ENCODE data around the gene NREP. TPM values are rescaled to one million over a fixed set of nuclear protein-coding genes. Genes with fewer than 3 reads are reported as not detected.

Gene NREP
- total RNA-seq, 1 experiment from 2014 or later = not detected

DNA sequence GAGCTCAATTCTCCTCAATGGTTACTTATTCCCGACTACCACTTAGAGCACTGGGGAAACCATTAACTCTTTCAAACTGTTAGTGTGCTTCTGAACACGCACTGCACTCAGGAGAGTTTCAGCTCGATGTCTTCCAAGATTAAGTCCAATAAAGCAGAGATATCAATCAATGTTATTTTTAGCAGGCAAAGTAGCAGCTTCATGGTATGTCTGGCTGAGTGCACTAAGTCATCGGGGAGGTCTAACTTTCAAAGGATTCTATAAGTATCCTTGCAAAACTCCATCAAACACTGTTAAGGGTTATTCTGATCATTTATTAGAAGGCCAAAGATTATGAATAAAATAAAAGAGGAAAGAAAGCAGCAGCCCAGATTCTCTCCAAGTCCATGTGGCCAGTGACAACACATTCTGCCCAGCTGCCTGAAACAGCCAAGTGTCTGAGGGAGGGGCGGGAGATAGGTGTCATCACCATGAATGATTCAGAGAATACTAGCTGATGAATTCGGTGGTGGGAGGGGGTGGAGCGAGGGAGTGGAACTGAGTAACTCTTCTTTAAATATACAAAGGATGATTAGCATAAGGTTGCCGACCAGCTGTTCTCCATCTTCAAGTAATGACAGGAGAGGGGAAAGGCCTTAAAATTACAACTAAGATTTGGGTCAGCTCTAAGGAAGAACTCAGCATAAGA lies 21.3 kb downstream of the NREP start:
- H3F3A ChIP-seq (ENCODE audit: insufficient read depth, low read depth) = no peaks in the 10 kb centered on the region
- no peaks in the 10 kb centered on the region for H3K27me3 ChIP-seq (ENCODE audit: insufficient read depth, low read depth)
- no peak for TF ChIP-seq EZH2 (IDR thresholded peaks at IDR 0.05; ENCODE audit: low read depth)
- TF ChIP-seq, protein P1, sequence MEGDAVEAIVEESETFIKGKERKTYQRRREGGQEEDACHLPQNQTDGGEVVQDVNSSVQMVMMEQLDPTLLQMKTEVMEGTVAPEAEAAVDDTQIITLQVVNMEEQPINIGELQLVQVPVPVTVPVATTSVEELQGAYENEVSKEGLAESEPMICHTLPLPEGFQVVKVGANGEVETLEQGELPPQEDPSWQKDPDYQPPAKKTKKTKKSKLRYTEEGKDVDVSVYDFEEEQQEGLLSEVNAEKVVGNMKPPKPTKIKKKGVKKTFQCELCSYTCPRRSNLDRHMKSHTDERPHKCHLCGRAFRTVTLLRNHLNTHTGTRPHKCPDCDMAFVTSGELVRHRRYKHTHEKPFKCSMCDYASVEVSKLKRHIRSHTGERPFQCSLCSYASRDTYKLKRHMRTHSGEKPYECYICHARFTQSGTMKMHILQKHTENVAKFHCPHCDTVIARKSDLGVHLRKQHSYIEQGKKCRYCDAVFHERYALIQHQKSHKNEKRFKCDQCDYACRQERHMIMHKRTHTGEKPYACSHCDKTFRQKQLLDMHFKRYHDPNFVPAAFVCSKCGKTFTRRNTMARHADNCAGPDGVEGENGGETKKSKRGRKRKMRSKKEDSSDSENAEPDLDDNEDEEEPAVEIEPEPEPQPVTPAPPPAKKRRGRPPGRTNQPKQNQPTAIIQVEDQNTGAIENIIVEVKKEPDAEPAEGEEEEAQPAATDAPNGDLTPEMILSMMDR (conservative IDR thresholded peaks at IDR 0.05) = no peak
- no peaks in the 10 kb centered on the region for H3K9me3 ChIP-seq (ENCODE audit: insufficient read depth, low read depth)
- no peak for DNase-seq
- H3K9me2 ChIP-seq (ENCODE audit: insufficient read depth) = no peaks in the 10 kb centered on the region
- ChIA-PET POLR2A (ENCODE audit: unreplicated experiment) (no interaction called here), CTCF (no interaction called here)
- no peaks in the 10 kb centered on the region for H4K20me1 ChIP-seq (ENCODE audit: insufficient read depth)
- BruUV-seq (replicated peaks) = no TSS peak
- no peaks in the 10 kb centered on the region for H3K79me2 ChIP-seq (ENCODE audit: low read depth)
- intact Hi-C loops (cut with micrococcal nuclease; ENCODE audit: unreplicated experiment) = no loop called here
- H3K4me1 ChIP-seq (replicated peaks; ENCODE audit: insufficient read depth) = no peaks in the 10 kb centered on the region
- H3K4me2 ChIP-seq = no peak overlapping the region
- no peak overlapping the region for H3K4me3 ChIP-seq
- H2AFZ ChIP-seq = no peak overlapping the region
- H3K27ac ChIP-seq = no peak overlapping the region
- H3K36me3 ChIP-seq (ENCODE audit: low read depth) = no peaks in the 10 kb centered on the region

DNA sequence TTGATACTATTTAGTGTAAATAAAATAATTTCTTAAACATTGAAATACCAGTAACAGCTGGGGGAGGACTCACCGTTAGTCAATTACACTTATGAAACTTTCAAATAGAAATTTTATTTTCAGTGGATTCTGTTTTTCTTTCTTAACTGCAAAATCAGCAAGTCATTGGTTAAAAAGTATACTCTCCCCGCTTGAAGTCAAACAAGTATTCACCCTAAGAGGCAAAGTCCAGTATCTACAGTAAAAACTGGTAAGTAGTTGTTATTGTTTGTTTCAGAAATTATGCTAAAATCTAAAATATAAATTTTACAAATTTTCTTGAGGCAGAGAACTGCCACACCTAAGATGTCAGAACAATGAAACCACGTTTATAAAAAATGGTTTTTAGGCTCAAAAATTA lies 22.4 kb downstream of the NREP start:
- no peaks in the 10 kb centered on the region for H3K9me3 ChIP-seq (ENCODE audit: insufficient read depth, low read depth)
- ChIA-PET POLR2A (ENCODE audit: unreplicated experiment) (no interaction called here), CTCF (no interaction called here)
- no peak overlapping the region for H3K4me2 ChIP-seq
- no peak overlapping the region for H3K4me3 ChIP-seq
- H3K27ac ChIP-seq = no peak overlapping the region
- no peaks in the 10 kb centered on the region for H3K79me2 ChIP-seq (ENCODE audit: low read depth)
- H3K9me2 ChIP-seq (ENCODE audit: insufficient read depth) = no peaks in the 10 kb centered on the region
- H3F3A ChIP-seq (ENCODE audit: insufficient read depth, low read depth) = no peaks in the 10 kb centered on the region
- DNase-seq = no peak
- no peaks in the 10 kb centered on the region for H3K4me1 ChIP-seq (replicated peaks; ENCODE audit: insufficient read depth)
- no peaks in the 10 kb centered on the region for H4K20me1 ChIP-seq (ENCODE audit: insufficient read depth)
- intact Hi-C loops (cut with micrococcal nuclease; ENCODE audit: unreplicated experiment) = no loop called here
- H3K27me3 ChIP-seq (ENCODE audit: insufficient read depth, low read depth) = no peaks in the 10 kb centered on the region
- H3K36me3 ChIP-seq (ENCODE audit: low read depth) = no peaks in the 10 kb centered on the region
- TF ChIP-seq, protein P1 (conservative IDR thresholded peaks at IDR 0.05) = no peak
- no peak overlapping the region for H2AFZ ChIP-seq
- BruUV-seq (replicated peaks) = no TSS peak

GRCh38 chr5:111734013-111734412 lies 23.0 kb downstream of the NREP start:
- Histone ChIP-seq H3F3A (ENCODE audit: insufficient read depth, low read depth) (no peaks in the 10 kb centered on the region), H3K27ac (no peak overlapping the region), H3K9me2 (ENCODE audit: insufficient read depth) (no peaks in the 10 kb centered on the region), H3K79me2 (ENCODE audit: low read depth) (no peaks in the 10 kb centered on the region), H3K9me3 (ENCODE audit: insufficient read depth, low read depth) (no peaks in the 10 kb centered on the region), H3K36me3 (ENCODE audit: low read depth) (no peaks in the 10 kb centered on the region), H2AFZ (no peak overlapping the region), H3K4me2 (no peak overlapping the region), H3K27me3 (ENCODE audit: insufficient read depth, low read depth) (no peaks in the 10 kb centered on the region), H3K4me1 (replicated peaks; ENCODE audit: insufficient read depth) (no peaks in the 10 kb centered on the region), H4K20me1 (ENCODE audit: insufficient read depth) (no peaks in the 10 kb centered on the region), H3K4me3 (no peak overlapping the region)
- CTCF ChIA-PET = no interaction called here
- intact Hi-C loops (cut with micrococcal nuclease; ENCODE audit: unreplicated experiment) = no loop called here
- BruUV-seq (replicated peaks) = no TSS peak
- DNase-seq = no peak
- no peak for TF ChIP-seq EZH2 (IDR thresholded peaks at IDR 0.05; ENCODE audit: low read depth)
- TF ChIP-seq, protein P1 (conservative IDR thresholded peaks at IDR 0.05) = no peak
- POLR2A ChIA-PET (ENCODE audit: unreplicated experiment) = no interaction called here
